ENCODE measurements around the gene NOX5. TPM values are rescaled to one million over a fixed set of nuclear protein-coding genes. Genes with fewer than 3 reads are reported as not detected.

NOX5 gene
- total and polyA plus RNA-seq, 2 of the 4 experiments (the other 2 are of a cell fraction) = 0.07 TPM; not detected in 1

- no peaks in the 10 kb centered on the region for H3K9me3 ChIP-seq (ENCODE audit: control insufficient read depth, insufficient read depth, low read length)
- ATAC-seq (ENCODE audit: low read depth) (no peak), DNase-seq (no peak)
- 83% methylated on average over 5 of the region's 16 CpGs; no CpG with 5 or more reads in 1 of the 2 experiments for WGBS, 2 experiments (ENCODE audit: extremely low coverage in 2 of 2, insufficient read length in 1 of 2)
- no peak overlapping the region for H3K23ac ChIP-seq (ENCODE audit: low read depth, low read length)
- no TSS peak for BruUV-seq (replicated peaks)
- H3K79me1 ChIP-seq (ENCODE audit: low read depth in 1 of 2, low read length in 2 of 2) = no peaks in the 10 kb centered on the region
- no peak overlapping the region for H2BK5ac ChIP-seq (ENCODE audit: low read depth, low read length, poor library complexity, severe bottlenecking)
- TF ChIP-seq RCOR1 (IDR thresholded peaks at IDR 0.05; ENCODE audit: insufficient replicate concordance, low read length) (no peak), NFE2L2 (IDR thresholded peaks at IDR 0.05; ENCODE audit: low read depth, low read length) (no peak), POLR2A (IDR thresholded peaks at IDR 0.05; ENCODE audit: low read depth, low read length) (no peak), FOS (IDR thresholded peaks at IDR 0.05; ENCODE audit: low read depth, low read length) (no peak), USF2 (IDR thresholded peaks at IDR 0.05; ENCODE audit: low read depth, low read length) (no peak), BHLHE40 (IDR thresholded peaks at IDR 0.05; ENCODE audit: low read depth, low read length) (no peak), MAFK (IDR thresholded peaks at IDR 0.05; ENCODE audit: low read depth, low read length) (no peak)
- no peak overlapping the region for H2BK20ac ChIP-seq (ENCODE audit: low read depth, low read length)
- H3K4me2 ChIP-seq (ENCODE audit: low read depth, low read length) = no peak overlapping the region
- H4K8ac ChIP-seq (ENCODE audit: low read depth in 2 of 2, low read length in 2 of 2) = no peak overlapping the region
- no peak overlapping the region for H3K14ac ChIP-seq (replicated peaks; ENCODE audit: low read depth, low read length)
- H3K18ac ChIP-seq (ENCODE audit: low read depth, low read length) = no peak overlapping the region
- no peak overlapping the region for H3K27ac ChIP-seq (ENCODE audit: insufficient read depth, low read length)
- no peak overlapping the region for H3K4ac ChIP-seq (ENCODE audit: low read depth, low read length)
- H2BK15ac ChIP-seq (ENCODE audit: low read depth, low read length) = no peak overlapping the region
- intact Hi-C loops (cut with micrococcal nuclease) (no loop called here), in situ Hi-C loops (cut with MboI; ENCODE audit: low sequenced_read_pairs) (no loop called here), dilution Hi-C loops (cut with HindIII; ENCODE audit: low sequenced_read_pairs, unreplicated experiment) (no loop called here)
- no peak overlapping the region for H3K4me3 ChIP-seq (ENCODE audit: insufficient read depth, low read depth, low read length)
- H3K27me3 ChIP-seq (ENCODE audit: control insufficient read depth, insufficient read depth, low read length) = peaks cover 44% of the 10 kb centered on the region
- H4K91ac ChIP-seq (ENCODE audit: insufficient read depth, low read depth, low read length) = no peak overlapping the region
- H3K56ac ChIP-seq (ENCODE audit: extremely low read depth, insufficient read depth, low read length) = no peak overlapping the region
- ChIA-PET POLR2A (ENCODE audit: unreplicated experiment) (no interaction called here), CTCF (no interaction called here)
- no peak overlapping the region for H2BK120ac ChIP-seq (ENCODE audit: low read depth, low read length)
- H3K9ac ChIP-seq (ENCODE audit: low read depth, low read length) = no peak overlapping the region
- H3K9me1 ChIP-seq (ENCODE audit: insufficient read depth, low read length) = no peaks in the 10 kb centered on the region; the same call in 1 of the 2 replicates
- no peak overlapping the region for H4K5ac ChIP-seq (ENCODE audit: low read depth, low read length)
- H4K20me1 ChIP-seq (ENCODE audit: insufficient read depth, low read length) = 0 out of 2 replicates have a peak, but pooled peaks cover 3% of the 10 kb centered on the region
- H2AK5ac ChIP-seq (ENCODE audit: low read depth, low read length) = peak overlapping the region; percentile 3; the same call in 1 of the 2 replicates
- H2AK9ac ChIP-seq (replicated peaks; ENCODE audit: low read depth, low read length, poor library complexity) = no peak overlapping the region
- H2AFZ ChIP-seq (replicated peaks; ENCODE audit: low read length, poor library complexity) = peak overlapping the region; percentile 40
- H3K4me1 ChIP-seq (ENCODE audit: control insufficient read depth, insufficient read depth, low read length) = peaks cover 3% of the 10 kb centered on the region
- H3K36me3 ChIP-seq (ENCODE audit: control insufficient read depth, insufficient read depth, low read length) = no peaks in the 10 kb centered on the region
Observed at GRCh38 chr15:69035205-69035917, 20.9 kb downstream of the NOX5 start.
